ENCODE results near the gene UBQLN2. TPM values are rescaled to one million over a fixed set of nuclear protein-coding genes. Genes with fewer than 3 reads are reported as not detected.
"Not testable (repeated sequence)": the region's sequence is repeated elsewhere in the genome, so short reads cannot be mapped to it uniquely, and the experiment has no call there.

Gene UBQLN2
- 31.1 TPM for polyA plus RNA-seq (2013, experiment 1 of 2)
- 31.7 TPM for polyA plus RNA-seq (2013, experiment 2 of 2)

DNA sequence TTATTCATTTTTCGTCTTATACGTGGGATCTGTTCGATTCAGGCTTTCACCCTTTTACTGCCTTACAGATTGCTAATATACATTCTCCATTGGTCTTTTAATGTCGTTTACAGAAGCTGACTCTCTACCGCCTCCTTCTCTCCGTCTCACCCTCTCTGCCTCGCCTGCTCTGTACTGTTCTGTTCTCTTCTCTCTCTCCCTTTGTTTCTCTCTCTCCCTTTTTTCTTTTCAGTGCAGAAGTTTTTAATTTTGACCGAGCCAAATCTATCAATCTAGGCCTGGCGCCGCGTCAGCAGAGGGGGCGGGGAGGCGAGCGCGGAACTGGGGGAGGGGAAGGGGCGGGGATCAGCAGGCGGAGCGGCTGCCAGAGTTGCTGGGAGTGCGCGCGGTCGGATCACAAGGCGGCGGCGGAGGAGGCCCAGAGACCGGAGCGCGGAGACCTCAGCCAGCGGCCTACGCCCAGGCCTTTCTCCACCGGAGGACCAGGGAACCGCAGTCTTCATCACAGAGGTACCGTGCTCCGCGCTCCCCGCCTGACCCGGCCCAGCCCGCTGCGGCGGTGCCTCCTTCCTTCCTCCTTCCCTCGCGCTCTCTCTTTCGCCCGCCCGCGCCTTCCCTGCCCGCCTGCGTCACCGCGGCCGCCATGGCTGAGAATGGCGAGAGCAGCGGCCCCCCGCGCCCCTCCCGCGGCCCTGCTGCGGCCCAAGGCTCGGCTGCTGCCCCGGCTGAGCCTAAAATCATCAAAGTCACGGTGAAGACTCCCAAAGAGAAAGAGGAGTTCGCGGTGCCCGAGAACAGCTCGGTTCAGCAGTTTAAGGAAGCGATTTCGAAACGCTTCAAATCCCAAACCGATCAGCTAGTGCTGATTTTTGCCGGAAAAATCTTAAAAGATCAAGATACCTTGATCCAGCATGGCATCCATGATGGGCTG, at the start of gene UBQLN2:
Gene UBQLN2, plus strand, starts transcription at position 397 of the 931 bp plus-strand sequence. Its CDS starts 247 bp downstream, at position 644.
- Histone ChIP-seq H4K91ac (ENCODE audit: low read depth, low read length, poor library complexity) (no peak within 1 kb of the TSS), H3K27me3 (ENCODE audit: control insufficient read depth in 3 of 3, insufficient read depth in 3 of 3, low read depth in 1 of 3, low read length in 3 of 3) (peaks cover 0 to 15% (median 0%) of the 10 kb centered on the region in 3 experiments), H2BK15ac (ENCODE audit: low read length) (no peak within 1 kb of the TSS), H2BK12ac (ENCODE audit: low read length) (no peak within 1 kb of the TSS), H3K4me1 (ENCODE audit: control insufficient read depth in 2 of 2, insufficient read depth in 1 of 2, low read depth in 1 of 2, low read length in 2 of 2) (no peaks in the 10 kb centered on the region), H3K4me2 (ENCODE audit: insufficient read depth, low read length, poor library complexity, severe bottlenecking) (peak within 1 kb of the TSS; percentile 83), H3K27ac (replicated peaks; ENCODE audit: low read length) (peak within 1 kb of the TSS; percentile 82), H3K79me1 (ENCODE audit: low read depth, low read length) (no peaks in the 10 kb centered on the region), H3K9ac (ENCODE audit: low read depth, low read length, poor library complexity) (peak within 1 kb of the TSS; percentile 92), H3K4me3 (ENCODE audit: low read length in 2 of 2) (peak within 1 kb of the TSS; percentile 87 to 96), H2BK120ac (ENCODE audit: low read depth, low read length) (no peak within 1 kb of the TSS), H3K14ac (ENCODE audit: low read length) (peak within 1 kb of the TSS; percentile 38), H2AK5ac (ENCODE audit: low read depth, low read length) (no peak within 1 kb of the TSS), H3K4ac (ENCODE audit: low read length) (no peak within 1 kb of the TSS), H4K8ac (ENCODE audit: low read depth, low read length) (no peak within 1 kb of the TSS), H3K9me3 (replicated peaks in 1 of 2; ENCODE audit: control insufficient read depth in 2 of 2, insufficient read depth in 1 of 2, low read depth in 1 of 2, low read length in 2 of 2) (no peaks in the 10 kb centered on the region), H3K18ac (ENCODE audit: low read length) (peak within 1 kb of the TSS; percentile 98), H2AFZ (ENCODE audit: low read length) (peak within 1 kb of the TSS; percentile 92), H3K23ac (ENCODE audit: low read depth, low read length, poor library complexity) (peak within 1 kb of the TSS; percentile 73), H2BK5ac (ENCODE audit: low read length) (peak within 1 kb of the TSS; percentile 75), H3K36me3 (replicated peaks in 1 of 2; ENCODE audit: control insufficient read depth in 2 of 2, insufficient read depth in 2 of 2, low read length in 2 of 2) (peaks cover 0 to 11% of the 10 kb centered on the region in 2 donors)
- peak; percentile 39 for DNase-seq (ENCODE audit: low spot score)
- WGBS, 2 donors (ENCODE audit: extremely low coverage in 2 of 2, insufficient read length in 2 of 2, insufficient replicate concordance in 1 of 2), result no CpG with 5 or more reads among the region's 70 CpGs

DNA sequence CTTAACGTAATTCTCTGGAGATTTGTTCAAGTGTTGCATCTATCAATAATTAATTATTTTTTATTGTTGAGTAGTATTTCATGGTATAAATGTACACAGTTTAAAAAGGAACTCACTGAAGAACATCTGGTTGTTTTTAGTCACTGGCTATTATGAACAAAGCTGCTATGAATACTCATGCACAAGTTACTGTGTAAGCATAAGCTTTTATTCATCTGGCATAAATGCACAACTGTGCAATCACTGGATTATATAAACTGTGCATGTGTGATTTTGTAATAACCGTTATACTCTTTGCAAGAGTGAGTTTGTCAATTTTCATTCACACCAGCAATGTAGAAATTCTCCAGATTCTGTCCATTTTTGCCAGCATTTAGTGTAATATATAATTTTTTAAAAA, 43.8 kb upstream of the UBQLN2 start:
- Histone ChIP-seq H3K18ac (ENCODE audit: low read length) (no peak overlapping the region), H4K8ac (ENCODE audit: low read depth, low read length) (no peak overlapping the region), H2BK120ac (ENCODE audit: low read depth, low read length) (no peak overlapping the region), H3K9me3 (replicated peaks in 1 of 2; ENCODE audit: control insufficient read depth in 2 of 2, insufficient read depth in 1 of 2, low read depth in 1 of 2, low read length in 2 of 2) (no peaks in the 10 kb centered on the region), H3K4me3 (ENCODE audit: low read length in 2 of 2) (no peak overlapping the region), H3K79me1 (ENCODE audit: low read depth, low read length) (no peaks in the 10 kb centered on the region), H3K27me3 (ENCODE audit: control insufficient read depth in 3 of 3, insufficient read depth in 3 of 3, low read depth in 1 of 3, low read length in 3 of 3) (no peaks in the 10 kb centered on the region), H2AFZ (ENCODE audit: low read length) (no peak overlapping the region), H3K36me3 (replicated peaks in 1 of 2; ENCODE audit: control insufficient read depth in 2 of 2, insufficient read depth in 2 of 2, low read length in 2 of 2) (no peaks in the 10 kb centered on the region), H3K4me2 (ENCODE audit: insufficient read depth, low read length, poor library complexity, severe bottlenecking) (no peak overlapping the region), H2BK12ac (ENCODE audit: low read length) (no peak overlapping the region), H4K91ac (ENCODE audit: low read depth, low read length, poor library complexity) (no peak overlapping the region), H3K4me1 (ENCODE audit: control insufficient read depth in 2 of 2, insufficient read depth in 1 of 2, low read depth in 1 of 2, low read length in 2 of 2) (no peaks in the 10 kb centered on the region), H3K9ac (ENCODE audit: low read depth, low read length, poor library complexity) (no peak overlapping the region), H2AK5ac (ENCODE audit: low read depth, low read length) (no peak overlapping the region), H3K14ac (ENCODE audit: low read length) (no peak overlapping the region), H2BK5ac (ENCODE audit: low read length) (no peak overlapping the region), H3K27ac (replicated peaks; ENCODE audit: low read length) (no peak overlapping the region), H3K4ac (ENCODE audit: low read length) (no peak overlapping the region), H3K23ac (ENCODE audit: low read depth, low read length, poor library complexity) (no peak overlapping the region), H2BK15ac (ENCODE audit: low read length) (no peak overlapping the region)
- no CpG with 5 or more reads among the region's 2 CpGs for WGBS, 2 donors (ENCODE audit: extremely low coverage in 2 of 2, insufficient read length in 2 of 2, insufficient replicate concordance in 1 of 2)
- no peak for DNase-seq (ENCODE audit: low spot score)

DNA sequence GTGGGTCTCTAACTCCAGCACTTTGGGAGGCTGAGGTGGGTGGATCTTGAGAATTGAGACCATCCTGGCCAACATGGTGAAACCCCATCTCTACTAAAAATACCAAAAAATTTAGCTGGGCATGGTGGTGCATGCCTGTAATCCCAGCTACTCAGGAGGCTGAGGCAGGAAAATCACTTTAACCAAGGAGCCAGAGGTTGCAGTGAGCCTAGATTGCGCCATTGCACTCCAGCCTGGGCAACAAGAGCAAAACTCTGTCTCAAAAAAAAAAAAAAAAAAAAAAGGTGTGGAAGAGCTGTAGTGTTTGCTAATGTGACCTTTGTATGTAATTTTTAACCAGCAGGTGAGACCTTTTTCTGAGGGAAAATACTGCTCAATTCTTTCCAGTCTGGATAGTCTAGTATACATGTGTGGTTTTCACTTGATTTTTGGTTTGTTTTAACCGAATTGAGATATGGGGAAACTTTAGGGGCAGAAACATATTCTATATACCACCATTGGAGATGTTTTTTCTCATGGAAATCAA, 33.9 kb upstream of the UBQLN2 start:
- not testable (repeated sequence) for H3K23ac ChIP-seq (ENCODE audit: low read depth, low read length, poor library complexity); H3K79me1 ChIP-seq (ENCODE audit: low read depth, low read length); H2BK12ac ChIP-seq (ENCODE audit: low read length); H3K4me1 ChIP-seq (ENCODE audit: control insufficient read depth in 2 of 2, insufficient read depth in 1 of 2, low read depth in 1 of 2, low read length in 2 of 2); H2BK5ac ChIP-seq (ENCODE audit: low read length); H3K4ac ChIP-seq (ENCODE audit: low read length); H2AK5ac ChIP-seq (ENCODE audit: low read depth, low read length); H4K91ac ChIP-seq (ENCODE audit: low read depth, low read length, poor library complexity); H3K4me2 ChIP-seq (ENCODE audit: insufficient read depth, low read length, poor library complexity, severe bottlenecking); H3K14ac ChIP-seq (ENCODE audit: low read length); H4K8ac ChIP-seq (ENCODE audit: low read depth, low read length); H3K9ac ChIP-seq (ENCODE audit: low read depth, low read length, poor library complexity); H2AFZ ChIP-seq (ENCODE audit: low read length); H3K27me3 ChIP-seq (ENCODE audit: control insufficient read depth in 3 of 3, insufficient read depth in 3 of 3, low read depth in 1 of 3, low read length in 3 of 3); H3K36me3 ChIP-seq (replicated peaks in 1 of 2; ENCODE audit: control insufficient read depth in 2 of 2, insufficient read depth in 2 of 2, low read length in 2 of 2); DNase-seq (ENCODE audit: low spot score); H3K9me3 ChIP-seq (replicated peaks in 1 of 2; ENCODE audit: control insufficient read depth in 2 of 2, insufficient read depth in 1 of 2, low read depth in 1 of 2, low read length in 2 of 2); H3K27ac ChIP-seq (replicated peaks; ENCODE audit: low read length); H3K4me3 ChIP-seq (ENCODE audit: low read length in 2 of 2); H3K18ac ChIP-seq (ENCODE audit: low read length); H2BK120ac ChIP-seq (ENCODE audit: low read depth, low read length); H2BK15ac ChIP-seq (ENCODE audit: low read length)
- no CpG with 5 or more reads among the region's 2 CpGs for WGBS, 2 donors (ENCODE audit: extremely low coverage in 2 of 2, insufficient read length in 2 of 2, insufficient replicate concordance in 1 of 2)

DNA sequence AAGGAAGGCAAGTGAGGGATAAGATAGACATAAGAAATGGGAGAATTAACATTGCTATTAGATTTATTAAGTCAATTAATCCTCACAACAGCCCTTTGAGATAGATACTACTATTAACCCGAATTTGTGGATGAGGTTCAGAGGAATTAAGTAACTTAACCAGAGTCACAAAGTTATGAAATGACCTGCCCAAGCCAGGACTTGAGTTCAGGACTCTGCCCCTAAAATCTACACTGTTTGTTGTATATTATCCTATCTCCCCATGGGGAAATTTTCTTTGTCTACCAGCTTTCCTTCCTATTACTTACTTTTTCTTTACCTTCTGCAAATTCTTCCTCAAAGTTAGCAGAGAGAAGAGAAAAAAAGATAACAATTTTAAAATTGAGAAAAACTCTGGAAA, 33.4 kb upstream of the UBQLN2 start:
- Histone ChIP-seq H2AFZ (ENCODE audit: low read length) (no peak overlapping the region), H3K14ac (ENCODE audit: low read length) (no peak overlapping the region), H2BK12ac (ENCODE audit: low read length) (no peak overlapping the region), H3K27me3 (ENCODE audit: control insufficient read depth in 3 of 3, insufficient read depth in 3 of 3, low read depth in 1 of 3, low read length in 3 of 3) (no peaks in the 10 kb centered on the region), H2BK15ac (ENCODE audit: low read length) (no peak overlapping the region), H3K4me2 (ENCODE audit: insufficient read depth, low read length, poor library complexity, severe bottlenecking) (no peak overlapping the region), H2BK120ac (ENCODE audit: low read depth, low read length) (no peak overlapping the region), H3K79me1 (ENCODE audit: low read depth, low read length) (no peaks in the 10 kb centered on the region), H3K4me3 (ENCODE audit: low read length in 2 of 2) (no peak overlapping the region), H3K18ac (ENCODE audit: low read length) (no peak overlapping the region), H3K4me1 (ENCODE audit: control insufficient read depth in 2 of 2, insufficient read depth in 1 of 2, low read depth in 1 of 2, low read length in 2 of 2) (no peaks in the 10 kb centered on the region), H3K9ac (ENCODE audit: low read depth, low read length, poor library complexity) (no peak overlapping the region), H3K27ac (replicated peaks; ENCODE audit: low read length) (no peak overlapping the region), H3K23ac (ENCODE audit: low read depth, low read length, poor library complexity) (no peak overlapping the region), H3K4ac (ENCODE audit: low read length) (no peak overlapping the region), H4K8ac (ENCODE audit: low read depth, low read length) (no peak overlapping the region), H2AK5ac (ENCODE audit: low read depth, low read length) (no peak overlapping the region), H3K36me3 (replicated peaks in 1 of 2; ENCODE audit: control insufficient read depth in 2 of 2, insufficient read depth in 2 of 2, low read length in 2 of 2) (no peaks in the 10 kb centered on the region), H2BK5ac (ENCODE audit: low read length) (no peak overlapping the region), H4K91ac (ENCODE audit: low read depth, low read length, poor library complexity) (no peak overlapping the region), H3K9me3 (replicated peaks in 1 of 2; ENCODE audit: control insufficient read depth in 2 of 2, insufficient read depth in 1 of 2, low read depth in 1 of 2, low read length in 2 of 2) (no peaks in the 10 kb centered on the region)
- DNase-seq (ENCODE audit: low spot score), result no peak
- WGBS, 2 donors (ENCODE audit: extremely low coverage in 2 of 2, insufficient read length in 2 of 2, insufficient replicate concordance in 1 of 2), result no CpG with 5 or more reads among the region's 1 CpG
